HepG2 (cell line): ENCODE data around the gene ENPP1.

Experiments
- CTCF ChIP-seq: sonication (generic); formaldehyde crosslinking; IDR thresholded peaks from 2 replicates; pipeline ENCODE4 v1.5.0; 2020; ENCODE audit warnings: mild to moderate bottlenecking, missing genetic modification reagents, moderate library complexity
- HDAC2 ChIP-seq: sonication (generic); formaldehyde crosslinking; IDR thresholded peaks from 2 replicates; pipeline ENCODE4 v1.4.0; 2020; ENCODE audit warnings: missing genetic modification reagents
- ZNF333 ChIP-seq: sonication (generic); formaldehyde crosslinking; IDR thresholded peaks from 2 replicates; pipeline ENCODE4 v1.4.0; 2020; ENCODE audit warnings: mild to moderate bottlenecking, missing genetic modification reagents, borderline replicate concordance
- ZNF431 ChIP-seq: sonication (generic); formaldehyde crosslinking; IDR thresholded peaks from 2 replicates; pipeline ENCODE4 v1.9.0; 2022; ENCODE audit warnings: missing genetic modification reagents, low read depth, mild to moderate bottlenecking, borderline replicate concordance
- ZSCAN30 ChIP-seq: sonication (generic); formaldehyde crosslinking; IDR thresholded peaks from 2 replicates; pipeline ENCODE4 v1.5.0; 2020; ENCODE audit warnings: mild to moderate bottlenecking, missing genetic modification reagents
- TF ChIP-seq, protein P1 (sequence below): IDR thresholded peaks from 2 replicates; pipeline ENCODE4 v1.4.0; 2020; ENCODE audit warnings: mild to moderate bottlenecking, missing genetic modification reagents
- TF ChIP-seq, protein P2 (sequence below): sonication (generic); formaldehyde crosslinking; IDR thresholded peaks from 2 replicates; pipeline ENCODE4 v1.4.0; 2020; ENCODE audit warnings: mild to moderate bottlenecking, missing genetic modification reagents

DNA sequence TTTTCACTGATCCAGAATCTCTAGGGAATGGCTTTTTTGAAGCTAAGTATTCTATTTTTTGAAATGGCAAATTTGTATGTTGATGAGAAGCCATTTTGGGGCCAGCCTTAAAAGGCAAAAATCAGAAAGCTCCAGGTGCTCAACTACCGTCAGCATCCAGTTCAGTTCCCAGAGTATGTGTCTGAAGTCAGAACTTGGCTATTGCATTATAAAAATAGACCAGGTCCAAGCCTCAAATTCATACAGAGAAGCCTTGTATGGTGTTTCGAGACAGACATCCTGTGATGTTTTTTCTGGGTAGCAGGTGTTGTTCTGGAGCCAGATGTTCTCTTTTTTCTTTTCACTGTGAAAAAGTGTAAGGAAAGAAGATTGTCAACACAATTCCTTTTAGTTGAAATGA lies 75.2 kb downstream of the ENPP1 start:
- TF ChIP-seq HDAC2 (CRISPR knock-in tag) (no peak), ZNF333 (CRISPR knock-in tag) (no peak), ZSCAN30 (no peak), CTCF (CRISPR knock-in tag) (no peak), ZNF431 (CRISPR knock-in tag) (no peak)
- TF ChIP-seq, protein P1, sequence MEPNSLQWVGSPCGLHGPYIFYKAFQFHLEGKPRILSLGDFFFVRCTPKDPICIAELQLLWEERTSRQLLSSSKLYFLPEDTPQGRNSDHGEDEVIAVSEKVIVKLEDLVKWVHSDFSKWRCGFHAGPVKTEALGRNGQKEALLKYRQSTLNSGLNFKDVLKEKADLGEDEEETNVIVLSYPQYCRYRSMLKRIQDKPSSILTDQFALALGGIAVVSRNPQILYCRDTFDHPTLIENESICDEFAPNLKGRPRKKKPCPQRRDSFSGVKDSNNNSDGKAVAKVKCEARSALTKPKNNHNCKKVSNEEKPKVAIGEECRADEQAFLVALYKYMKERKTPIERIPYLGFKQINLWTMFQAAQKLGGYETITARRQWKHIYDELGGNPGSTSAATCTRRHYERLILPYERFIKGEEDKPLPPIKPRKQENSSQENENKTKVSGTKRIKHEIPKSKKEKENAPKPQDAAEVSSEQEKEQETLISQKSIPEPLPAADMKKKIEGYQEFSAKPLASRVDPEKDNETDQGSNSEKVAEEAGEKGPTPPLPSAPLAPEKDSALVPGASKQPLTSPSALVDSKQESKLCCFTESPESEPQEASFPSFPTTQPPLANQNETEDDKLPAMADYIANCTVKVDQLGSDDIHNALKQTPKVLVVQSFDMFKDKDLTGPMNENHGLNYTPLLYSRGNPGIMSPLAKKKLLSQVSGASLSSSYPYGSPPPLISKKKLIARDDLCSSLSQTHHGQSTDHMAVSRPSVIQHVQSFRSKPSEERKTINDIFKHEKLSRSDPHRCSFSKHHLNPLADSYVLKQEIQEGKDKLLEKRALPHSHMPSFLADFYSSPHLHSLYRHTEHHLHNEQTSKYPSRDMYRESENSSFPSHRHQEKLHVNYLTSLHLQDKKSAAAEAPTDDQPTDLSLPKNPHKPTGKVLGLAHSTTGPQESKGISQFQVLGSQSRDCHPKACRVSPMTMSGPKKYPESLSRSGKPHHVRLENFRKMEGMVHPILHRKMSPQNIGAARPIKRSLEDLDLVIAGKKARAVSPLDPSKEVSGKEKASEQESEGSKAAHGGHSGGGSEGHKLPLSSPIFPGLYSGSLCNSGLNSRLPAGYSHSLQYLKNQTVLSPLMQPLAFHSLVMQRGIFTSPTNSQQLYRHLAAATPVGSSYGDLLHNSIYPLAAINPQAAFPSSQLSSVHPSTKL (CRISPR knock-in tag), result no peak
- TF ChIP-seq, protein P2, sequence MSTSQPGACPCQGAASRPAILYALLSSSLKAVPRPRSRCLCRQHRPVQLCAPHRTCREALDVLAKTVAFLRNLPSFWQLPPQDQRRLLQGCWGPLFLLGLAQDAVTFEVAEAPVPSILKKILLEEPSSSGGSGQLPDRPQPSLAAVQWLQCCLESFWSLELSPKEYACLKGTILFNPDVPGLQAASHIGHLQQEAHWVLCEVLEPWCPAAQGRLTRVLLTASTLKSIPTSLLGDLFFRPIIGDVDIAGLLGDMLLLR (CRISPR knock-in tag), result no peak
